CD4-positive, alpha-beta memory T cell (primary cell): Measurements from ENCODE around the gene FBXO24. TPM values are rescaled to one million over a fixed set of nuclear protein-coding genes. Genes with fewer than 3 reads are reported as not detected.

ENCODE experiments used
- CTCF ChIA-PET: fragments of 350-600 bp; sonication (Branson Sonifier 250); formaldehyde crosslinking; loops from one replicate; lab custom pipeline; 2021; ENCODE audit warnings: inconsistent platforms; ENCODE audit not compliant: partially characterized antibody; lab: Charles Lee
- POLR2A ChIA-PET: fragments of 350-600 bp; sonication (Branson Sonifier 250); formaldehyde crosslinking; loops from one replicate; lab custom pipeline; 2021; ENCODE audit not compliant: partially characterized antibody; lab: Charles Lee
- DNase-seq, 5 donors: peaks; one replicate each; pipeline versions ENCODE4 v3.0.0 to v3.0.0-alpha.2; 2020 to 2022; ENCODE audit warnings: mixed read lengths in 1 of 5
- H3K27ac ChIP-seq: one replicate; pipeline ENCODE4 v1.7.0; 2013; ENCODE audit warnings: low read depth, low read length
- H3K27me3 ChIP-seq: 2 replicates; pipeline ENCODE4 v1.7.0; 2013; ENCODE audit warnings: mild to moderate bottlenecking, low read length, moderate library complexity; ENCODE audit not compliant: insufficient read depth
- H3K36me3 ChIP-seq: 2 replicates; pipeline ENCODE4 v1.7.0; 2013; ENCODE audit warnings: mild to moderate bottlenecking, low read length, moderate library complexity; ENCODE audit not compliant: insufficient read depth
- H3K4me1 ChIP-seq: 2 replicates; pipeline ENCODE4 v1.7.0; 2013; ENCODE audit warnings: mild to moderate bottlenecking, low read length, moderate library complexity; ENCODE audit not compliant: insufficient read depth
- H3K4me3 ChIP-seq, 2 donors: one replicate each; pipeline ENCODE4 v1.7.0; 2013; ENCODE audit warnings: low read length in 2 of 2, mild to moderate bottlenecking in 1 of 2
- H3K9me3 ChIP-seq, 2 donors: one replicate each; pipeline ENCODE4 v1.7.0; 2013; ENCODE audit warnings: low read length in 2 of 2, control low read depth in 1 of 2; ENCODE audit not compliant: control insufficient read depth in 1 of 2
- H3K27ac Mint-ChIP-seq, 7 donors: one replicate each; pipeline ENCODE4 v1.8.0; 2020 to 2021; ENCODE audit warnings: mixed read lengths in 7 of 7, mild to moderate bottlenecking in 6 of 7, inconsistent platforms in 3 of 7, moderate library complexity in 3 of 7
- H3K27me3 Mint-ChIP-seq, 2 donors: one replicate each; pipeline ENCODE4 v1.8.0; 2020 to 2021; ENCODE audit warnings: mixed read lengths in 2 of 2
- H3K36me3 Mint-ChIP-seq, 2 donors: one replicate each; pipeline ENCODE4 v1.8.0; 2020 to 2021; ENCODE audit warnings: mixed read lengths in 2 of 2, inconsistent platforms in 1 of 2, mild to moderate bottlenecking in 1 of 2
- H3K4me1 Mint-ChIP-seq, 4 donors: one replicate each; pipeline ENCODE4 v1.8.0; 2020 to 2021; ENCODE audit warnings: mixed read lengths in 4 of 4, mild to moderate bottlenecking in 1 of 4
- H3K4me3 Mint-ChIP-seq, 8 donors: one replicate each; pipeline ENCODE4 v1.8.0; 2020 to 2021; ENCODE audit warnings: mixed read lengths in 8 of 8, mild to moderate bottlenecking in 7 of 8, moderate library complexity in 6 of 8, inconsistent platforms in 3 of 8
- H3K9me3 Mint-ChIP-seq, 8 donors: one replicate each; pipeline ENCODE4 v1.8.0; 2020 to 2021; ENCODE audit warnings: mixed read lengths in 8 of 8, mild to moderate bottlenecking in 5 of 8, inconsistent platforms in 3 of 8, moderate library complexity in 1 of 8
- intact Hi-C: fragments of 100-400 bp; cut with micrococcal nuclease; formaldehyde crosslinking; loops from one replicate; pipeline ENCODE4 v1.15.1; 2023
- polyA plus RNA-seq, 2 donors: library from polyadenylated mRNA; unstranded; fragments of 300-500 nt; fragmentation: Illumina TruSeq; gene quantifications; one replicate each; pipeline ENCODE4 v1.2.3, GENCODE V29; 2021
- total RNA-seq, 2 experiments: library from RNA; stranded (reverse); gene quantifications; one replicate each; pipeline ENCODE4 v1.2.3, GENCODE V29; 2021

FBXO24 gene
- total and polyA plus RNA-seq, 4 experiments from 2014 or later: 0.36 to 2.1 (median 1.2) TPM

DNA sequence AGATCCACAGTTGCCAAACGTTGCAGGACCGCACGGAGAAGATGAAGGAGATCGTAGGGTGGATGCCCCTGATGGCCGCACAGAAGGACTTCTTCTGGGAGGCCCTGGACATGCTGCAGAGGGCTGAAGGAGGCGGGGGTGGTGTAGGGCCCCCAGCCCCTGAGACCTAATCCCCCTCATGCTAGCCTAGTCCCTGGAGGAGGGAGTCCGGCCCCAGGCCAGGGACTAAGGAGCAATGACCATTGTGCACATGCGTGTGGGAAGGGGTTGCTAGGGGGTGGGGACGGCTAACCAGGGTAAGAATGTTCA, 14.6 kb downstream of the FBXO24 start:
- Mint-ChIP-seq H3K4me1 (peaks cover 8 to 26% (median 13%) of the 10 kb centered on the region in 4 donors), H3K36me3 (no peaks in the 10 kb centered on the region), H3K27me3 (no peaks in the 10 kb centered on the region), H3K4me3 (no peak overlapping the region), H3K9me3 (no peaks in the 10 kb centered on the region), H3K27ac (no peak overlapping the region)
- Histone ChIP-seq H3K9me3 (no peaks in the 10 kb centered on the region), H3K27me3 (no peaks in the 10 kb centered on the region), H3K4me1 (peaks cover 20% of the 10 kb centered on the region), H3K36me3 (no peaks in the 10 kb centered on the region), H3K27ac (no peak overlapping the region), H3K4me3 (no peak overlapping the region)
- DNase-seq: no peak
- intact Hi-C loops: no loop called here
- CTCF ChIA-PET: no interaction called here
- POLR2A ChIA-PET: interaction anchor here (15.5 kb wide), 1 partner anchor 16 kb away, joined by 177 read pairs; the partner anchor contains the start of genes FBXO24 and LRCH4

DNA sequence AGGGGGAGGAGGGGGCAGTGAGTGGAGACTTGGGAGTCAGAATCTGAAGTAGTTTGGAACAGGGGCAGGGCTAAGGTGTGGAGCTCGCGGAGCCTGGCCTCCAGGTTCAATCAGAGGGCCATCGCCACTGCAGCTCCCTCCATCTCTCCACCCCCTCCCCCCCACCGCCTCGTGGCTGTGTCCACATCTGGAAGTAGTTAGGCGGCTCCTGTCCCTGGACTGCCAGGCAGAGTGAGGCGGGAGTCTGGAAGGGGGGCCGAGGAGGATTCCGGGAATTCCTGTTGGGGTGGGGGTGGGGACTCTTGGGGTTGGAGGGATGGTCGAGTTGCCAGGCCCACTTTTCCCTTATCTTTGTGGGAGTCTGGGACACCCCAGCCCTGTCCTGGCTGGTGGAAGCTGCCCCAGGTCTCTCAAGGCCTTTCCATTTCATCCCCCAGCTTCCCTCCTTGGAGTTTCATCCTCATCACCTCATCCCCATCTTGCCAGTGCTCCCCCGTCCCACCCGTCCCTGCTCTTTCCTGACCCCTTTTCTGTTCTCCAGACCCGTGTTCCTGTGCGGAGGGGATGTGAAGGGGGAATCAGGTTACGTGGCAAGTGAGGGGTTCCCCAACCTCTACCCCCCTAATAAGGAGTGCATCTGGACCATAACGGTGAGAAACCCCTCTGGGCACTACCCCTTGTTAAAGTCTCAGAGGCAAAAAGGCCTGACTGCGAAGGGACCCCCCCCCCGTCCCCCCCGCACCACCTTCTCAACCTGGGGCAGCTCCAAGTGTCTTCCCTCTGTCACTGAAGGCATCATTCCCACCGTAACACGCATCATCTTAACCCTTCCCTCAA, 17.0 kb downstream of the FBXO24 start:
- peak overlapping the region; percentile 64 for H3K27ac ChIP-seq
- H3K4me1 ChIP-seq: peaks cover 21% of the 10 kb centered on the region
- H3K9me3 ChIP-seq: no peaks in the 10 kb centered on the region
- Mint-ChIP-seq H3K27me3 (no peaks in the 10 kb centered on the region), H3K4me1 (peaks cover 11 to 39% (median 17%) of the 10 kb centered on the region in 4 donors), H3K9me3 (no peaks in the 10 kb centered on the region), H3K4me3 (peak overlapping the region; percentile 53 to 87 (median 83)), H3K27ac (peak overlapping the region in 6 of 7 donors; percentile 60 to 94 (median 82)), H3K36me3 (no peaks in the 10 kb centered on the region)
- ChIA-PET POLR2A (interaction anchor here (0.7 to 15.5 kb wide), 13 partner anchors 8 to 249 kb away, joined by 3 to 177 read pairs (median 4); partner anchors contain the start of genes FBXO24, LRCH4, MEPCE and MOSPD3), CTCF (interaction anchor here (0.7 to 3.2 kb wide), 11 partner anchors 9 to 249 kb away, joined by 3 to 24 read pairs (median 3); partner anchors contain the start of genes FBXO24, LRCH4, MOSPD3 and POP7)
- no peak for DNase-seq
- intact Hi-C loops: no loop called here
- no peaks in the 10 kb centered on the region for H3K27me3 ChIP-seq
- no peaks in the 10 kb centered on the region for H3K36me3 ChIP-seq
- peak overlapping the region in 1 of 2 donors; percentile 53 for H3K4me3 ChIP-seq

DNA sequence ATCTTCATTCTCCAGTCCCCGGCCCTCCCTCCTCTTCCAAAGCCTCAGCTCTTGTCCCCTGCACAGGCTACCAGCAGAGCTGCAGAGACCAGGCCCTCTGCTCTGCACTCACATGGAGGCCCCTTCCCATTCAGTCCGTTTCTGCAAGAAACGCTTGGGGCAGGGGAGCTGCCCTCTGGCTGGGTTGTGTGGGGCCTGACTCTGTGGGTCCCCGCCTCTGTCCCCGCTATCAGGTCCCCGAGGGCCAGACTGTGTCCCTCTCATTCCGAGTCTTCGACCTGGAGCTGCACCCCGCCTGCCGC, 17.5 kb downstream of the FBXO24 start:
- no peaks in the 10 kb centered on the region for H3K9me3 Mint-ChIP-seq
- POLR2A ChIA-PET: interaction anchor here (0.7 to 15.5 kb wide), 13 partner anchors 9 to 249 kb away, joined by 3 to 177 read pairs (median 4); partner anchors contain the start of genes FBXO24, LRCH4, MEPCE and MOSPD3
- Histone ChIP-seq H3K27ac (peak overlapping the region; percentile 64), H3K4me1 (peaks cover 21% of the 10 kb centered on the region), H3K9me3 (no peaks in the 10 kb centered on the region), H3K27me3 (no peaks in the 10 kb centered on the region), H3K4me3 (peak overlapping the region; percentile 34 to 53), H3K36me3 (no peaks in the 10 kb centered on the region)
- no peaks in the 10 kb centered on the region for H3K36me3 Mint-ChIP-seq
- CTCF ChIA-PET: interaction anchor here (0.7 to 3.2 kb wide), 7 partner anchors 9 to 88 kb away, joined by 3 to 24 read pairs (median 3); partner anchors contain the start of genes FBXO24, LRCH4 and MOSPD3
- H3K27ac Mint-ChIP-seq: peak overlapping the region; percentile 60 to 95 (median 91)
- H3K4me3 Mint-ChIP-seq: peak overlapping the region; percentile 78 to 87 (median 83)
- H3K27me3 Mint-ChIP-seq: no peaks in the 10 kb centered on the region
- peaks cover 9 to 35% (median 16%) of the 10 kb centered on the region in 4 donors for H3K4me1 Mint-ChIP-seq
- intact Hi-C loops: loop anchor here (1.0 to 2.0 kb wide), 7 partner anchors 9 to 122 kb away; partner anchors contain the start of genes FBXO24, GNB2, LRCH4 and MOSPD3
- peak in 1 of 5 donors; percentile 12 for DNase-seq

DNA sequence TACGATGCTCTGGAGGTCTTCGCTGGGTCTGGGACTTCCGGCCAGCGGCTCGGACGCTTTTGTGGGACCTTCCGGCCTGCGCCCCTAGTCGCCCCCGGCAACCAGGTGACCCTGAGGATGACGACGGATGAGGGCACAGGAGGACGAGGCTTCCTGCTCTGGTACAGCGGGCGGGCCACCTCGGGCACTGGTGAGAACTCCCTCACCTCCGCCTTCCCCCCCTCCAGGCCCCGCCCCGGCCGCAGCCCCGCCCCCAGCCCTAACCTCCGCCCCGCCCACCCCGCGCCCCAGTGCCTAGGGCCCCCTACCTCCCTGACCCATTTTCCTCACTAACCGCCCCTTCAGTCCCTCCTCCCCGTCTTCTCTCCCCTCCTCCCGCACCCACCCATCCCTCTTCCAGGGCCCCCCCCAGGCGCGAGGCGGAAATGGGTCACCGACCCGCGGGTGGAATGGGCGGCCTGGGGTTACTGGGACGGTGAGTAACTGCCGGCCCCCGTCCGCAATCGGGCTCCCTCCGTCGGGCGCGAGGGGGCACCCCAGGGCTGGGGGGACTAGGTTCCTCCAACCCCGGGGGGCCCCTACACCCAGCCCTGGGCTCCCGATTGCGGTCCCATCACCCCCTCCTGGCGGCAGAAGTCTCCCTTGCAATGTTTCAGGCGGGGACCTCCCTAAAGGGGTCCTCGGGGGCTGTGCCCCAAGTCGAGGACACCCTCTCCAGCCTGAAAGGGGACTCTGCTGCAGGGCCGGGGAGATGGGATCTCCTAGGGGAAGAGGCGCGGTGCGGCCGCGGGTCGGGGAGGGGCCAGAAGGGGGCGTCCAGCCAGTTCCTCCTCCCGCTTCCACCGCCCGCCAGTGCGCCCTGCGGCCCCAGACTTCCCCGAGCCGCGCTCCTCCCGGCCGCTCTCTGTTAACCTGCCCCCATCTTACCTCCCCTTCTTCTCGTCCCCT, 18.2 kb downstream of the FBXO24 start:
- H3K27me3 Mint-ChIP-seq: no peaks in the 10 kb centered on the region
- POLR2A ChIA-PET: interaction anchor here (0.7 to 15.5 kb wide), 15 partner anchors 9 to 248 kb away, joined by 3 to 177 read pairs (median 4); partner anchors contain the start of genes FBXO24, LRCH4, MEPCE and MOSPD3
- peaks cover 9 to 35% (median 16%) of the 10 kb centered on the region in 4 donors for H3K4me1 Mint-ChIP-seq
- peak; percentile 63 to 83 (median 68) for DNase-seq
- H3K36me3 ChIP-seq: no peaks in the 10 kb centered on the region
- peak overlapping the region; percentile 78 to 93 (median 87) for H3K4me3 Mint-ChIP-seq
- peaks cover 21% of the 10 kb centered on the region for H3K4me1 ChIP-seq
- intact Hi-C loops: loop anchor here (1.0 to 2.0 kb wide), 7 partner anchors 8 to 121 kb away; partner anchors contain the start of genes FBXO24, GNB2, LRCH4 and MOSPD3
- H3K27ac ChIP-seq: peak overlapping the region; percentile 64
- CTCF ChIA-PET: interaction anchor here (0.6 to 3.2 kb wide), 17 partner anchors 8 to 89 kb away, joined by 3 to 24 read pairs (median 4); partner anchors contain the start of genes FBXO24, LRCH4 and MOSPD3
- peak overlapping the region; percentile 71 to 95 (median 91) for H3K27ac Mint-ChIP-seq
- no peaks in the 10 kb centered on the region for H3K36me3 Mint-ChIP-seq
- H3K9me3 Mint-ChIP-seq: no peaks in the 10 kb centered on the region
- no peaks in the 10 kb centered on the region for H3K9me3 ChIP-seq
- no peaks in the 10 kb centered on the region for H3K27me3 ChIP-seq
- peak overlapping the region; percentile 34 to 58 for H3K4me3 ChIP-seq

DNA sequence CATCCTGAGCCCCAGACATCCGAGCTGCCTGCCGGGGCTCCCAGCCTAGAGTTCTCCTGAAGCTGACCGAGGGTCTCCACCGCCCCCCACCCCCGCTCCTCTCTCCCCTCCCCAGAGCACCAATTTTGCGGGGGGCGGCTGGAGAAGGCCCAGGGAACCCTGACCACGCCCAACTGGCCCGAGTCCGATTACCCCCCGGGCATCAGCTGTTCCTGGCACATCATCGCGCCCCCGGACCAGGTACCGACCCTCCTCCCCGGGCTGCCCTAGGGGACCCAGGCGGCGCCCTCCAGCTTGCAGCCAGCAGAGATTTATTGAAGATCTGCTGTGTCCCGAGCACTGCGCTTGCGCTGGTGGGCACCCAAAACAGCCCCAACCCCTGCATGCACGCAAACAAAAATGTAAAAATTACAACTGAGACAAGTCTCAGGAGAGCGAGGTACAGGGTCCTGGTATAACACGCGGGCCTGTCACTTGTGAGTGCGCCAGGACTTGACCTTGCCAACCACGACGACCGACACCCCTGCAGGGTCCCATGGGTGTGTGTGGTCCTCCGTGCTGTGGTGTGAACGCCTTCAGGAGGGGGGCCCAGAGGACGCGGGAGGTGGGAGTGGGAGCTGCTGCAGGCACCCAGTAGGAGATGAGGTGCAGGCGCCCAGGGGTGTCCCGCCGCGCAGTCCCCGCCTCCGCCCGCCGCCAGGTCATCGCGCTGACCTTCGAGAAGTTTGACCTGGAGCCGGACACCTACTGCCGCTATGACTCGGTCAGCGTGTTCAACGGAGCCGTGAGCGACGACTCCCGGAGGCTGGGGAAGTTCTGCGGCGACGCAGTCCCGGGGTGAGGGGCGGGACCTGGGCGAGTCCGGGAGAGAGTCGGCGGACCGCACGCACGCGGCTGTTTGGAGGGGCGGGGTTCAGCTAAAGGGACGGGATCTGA, 19.1 kb downstream of the FBXO24 start:
- Mint-ChIP-seq H3K4me3 (peak overlapping the region; percentile 73 to 93 (median 86)), H3K36me3 (no peaks in the 10 kb centered on the region), H3K27me3 (no peaks in the 10 kb centered on the region), H3K27ac (peak overlapping the region in 6 of 7 donors; percentile 37 to 82 (median 62)), H3K9me3 (no peaks in the 10 kb centered on the region), H3K4me1 (peaks cover 9 to 35% (median 17%) of the 10 kb centered on the region in 4 donors)
- Histone ChIP-seq H3K9me3 (no peaks in the 10 kb centered on the region), H3K27ac (peak overlapping the region; percentile 51), H3K4me1 (peaks cover 21% of the 10 kb centered on the region), H3K4me3 (peak overlapping the region in 1 of 2 donors; percentile 58), H3K36me3 (no peaks in the 10 kb centered on the region), H3K27me3 (no peaks in the 10 kb centered on the region)
- intact Hi-C loops: loop anchor here (1.0 to 2.0 kb wide), 7 partner anchors 7 to 120 kb away; partner anchors contain the start of genes FBXO24, GNB2, LRCH4 and MOSPD3
- DNase-seq: peak; percentile 28 to 58 (median 39)
- ChIA-PET CTCF (interaction anchor here (0.6 to 2.1 kb wide), 13 partner anchors 9 to 88 kb away, joined by 3 to 9 read pairs (median 4); partner anchors contain the start of genes FBXO24 and LRCH4), POLR2A (interaction anchor here (0.8 to 15.5 kb wide), 11 partner anchors 8 to 176 kb away, joined by 3 to 177 read pairs (median 7); partner anchors contain the start of genes FBXO24, LRCH4, MEPCE and MOSPD3)
